HepG2 (cell line): ENCODE results near the gene PRKAR1B. TPM values are rescaled to one million over a fixed set of nuclear protein-coding genes. Genes with fewer than 3 reads are reported as not detected.

Source experiments
- ATAC-seq: fragments of 200-7000 bp; cut with Tn5 transposase; 3 replicates; pipeline ENCODE4 v1.9.1; 2020; ENCODE audit warnings: mild to moderate bottlenecking, moderate library complexity
- BruUV-seq: library from RNA; stranded (reverse); fragments of 400-500 nt; replicated peaks from 2 replicates; lab custom pipeline; 2021; lab: Mats Ljungman, UMichigan
- CTCF ChIA-PET: fragments of 300-600 bp; formaldehyde crosslinking; extraction: SDS; loops from one replicate; lab custom pipeline; 2021; ENCODE audit warnings: low total read pairs, inconsistent platforms, low intra/inter-chr PET ratio; lab: Yijun Ruan, JAX
- POLR2A ChIA-PET: fragments of 350-600 bp; sonication (Branson Sonifier 250); formaldehyde crosslinking; loops from one replicate; lab custom pipeline; 2020; ENCODE audit warnings: antibody characterized with exemption, inconsistent platforms; lab: Yijun Ruan, JAX
- DNase-seq: peaks from one replicate; pipeline ENCODE4 v3.0.0-alpha.2; 2015; ENCODE audit warnings: low spot score
- FAIRE-seq: peaks from 3 replicates; lab custom pipeline; 2011; peaks lifted over from hg19 to GRCh38; lab: Jason Lieb, UNC
- H2AFZ ChIP-seq: one replicate; pipeline ENCODE4 v1.6.1; 2011; ENCODE audit warnings: low read length, inconsistent platforms
- H3K27ac ChIP-seq: fragments of 300-600 bp; 3 replicates; pipeline ENCODE4 v1.8.0; 2011; ENCODE audit warnings: mixed run types, mild to moderate bottlenecking, mixed read lengths, low read length, inconsistent platforms; ENCODE audit not compliant: insufficient read depth; ENCODE audit errors: extremely low read length
- H3K27me3 ChIP-seq, 2 experiments: fragments of 200-600 bp in 1 of 2; 2 replicates in 1 of 2; 3 replicates in 1 of 2; pipeline versions ENCODE4 v1.6.0 to v1.8.0; 2011; ENCODE audit warnings: low read length in 2 of 2, mild to moderate bottlenecking in 2 of 2, moderate library complexity in 2 of 2, inconsistent platforms in 1 of 2; ENCODE audit not compliant: insufficient read depth in 2 of 2, control insufficient read depth in 1 of 2
- H3K36me3 ChIP-seq, 2 experiments: fragments of 200-600 bp in 1 of 2; replicated peaks in 1 of 2; 2 replicates in 1 of 2; 3 replicates in 1 of 2; pipeline versions ENCODE4 v1.5.1 to v1.8.0; 2011; ENCODE audit warnings: low read length in 2 of 2, inconsistent platforms in 1 of 2; ENCODE audit not compliant: insufficient read depth in 2 of 2, control insufficient read depth in 1 of 2
- H3K4me1 ChIP-seq: 2 replicates; pipeline ENCODE4 v1.5.1; 2012; ENCODE audit warnings: low read length, inconsistent platforms; ENCODE audit not compliant: insufficient read depth
- H3K4me2 ChIP-seq: 2 replicates; pipeline ENCODE4 v1.6.0; 2011; ENCODE audit warnings: low read depth, low read length, inconsistent platforms
- H3K4me3 ChIP-seq, 3 experiments: fragments of 200-600 bp in 1 of 3; sonication (generic), shearing (Covaris generic) in 1 of 3; replicated peaks in 1 of 3; 2 replicates each; pipeline ENCODE4 v1.5.1; 2011 to 2016; ENCODE audit warnings: low read length in 3 of 3, inconsistent platforms in 2 of 3, low read depth in 2 of 3, mild to moderate bottlenecking in 2 of 3, control low read depth in 1 of 3, mixed read lengths in 1 of 3; ENCODE audit not compliant: insufficient read depth in 1 of 3
- H3K79me2 ChIP-seq: one replicate; pipeline ENCODE4 v1.6.1; 2011; ENCODE audit warnings: low read length, inconsistent platforms; ENCODE audit not compliant: insufficient read depth
- H3K9ac ChIP-seq: 2 replicates; pipeline ENCODE4 v1.6.0; 2011; ENCODE audit warnings: mild to moderate bottlenecking, low read depth, low read length, inconsistent platforms; ENCODE audit not compliant: insufficient read depth
- H3K9me3 ChIP-seq: 2 replicates; pipeline ENCODE4 v1.5.1; 2012; ENCODE audit warnings: mild to moderate bottlenecking, low read length
- H4K20me1 ChIP-seq: 2 replicates; pipeline ENCODE4 v1.6.0; 2011; ENCODE audit warnings: inconsistent platforms, mild to moderate bottlenecking, low read length, moderate library complexity; ENCODE audit not compliant: insufficient read depth
- CENPX ChIP-seq: sonication (generic); formaldehyde crosslinking; IDR thresholded peaks from 2 replicates; pipeline ENCODE4 v1.9.0; 2021; ENCODE audit warnings: mild to moderate bottlenecking, missing genetic modification reagents, moderate library complexity
- FOSL1 ChIP-seq: sonication (generic); formaldehyde crosslinking; IDR thresholded peaks from 2 replicates; pipeline ENCODE4 v1.9.0; 2021; ENCODE audit warnings: missing genetic modification reagents, borderline replicate concordance
- JUNB ChIP-seq: sonication (generic); formaldehyde crosslinking; IDR thresholded peaks from 2 replicates; pipeline ENCODE4 v1.8.0; 2022; ENCODE audit warnings: missing genetic modification reagents, mild to moderate bottlenecking, borderline replicate concordance
- NFRKB ChIP-seq: fragments of 450-650 bp; IDR thresholded peaks from 2 replicates; pipeline ENCODE4 v1.6.1; 2017
- POLR2AphosphoS5 ChIP-seq: IDR thresholded peaks from 2 replicates; pipeline ENCODE4 v1.6.1; 2012; ENCODE audit warnings: low read depth, low read length
- SIX4 ChIP-seq: sonication (generic); formaldehyde crosslinking; IDR thresholded peaks from 2 replicates; pipeline ENCODE4 v1.4.0; 2020; ENCODE audit warnings: missing genetic modification reagents
- ZNF17 ChIP-seq: sonication (generic); formaldehyde crosslinking; IDR thresholded peaks from 2 replicates; pipeline ENCODE4 v1.5.0; 2020; ENCODE audit warnings: mild to moderate bottlenecking, missing genetic modification reagents
- ZNF296 ChIP-seq: sonication (generic); formaldehyde crosslinking; conservative IDR thresholded peaks from 2 replicates; pipeline ENCODE4 v1.5.0; 2020; ENCODE audit warnings: mild to moderate bottlenecking, missing genetic modification reagents
- WGBS: methylation state at CpG from one replicate; pipeline ENCODE4 v1.1.6; 2017; ENCODE audit warnings: low lambda C conversion rate; 5-methylcytosine and 5-hydroxymethylcytosine counted together
- in situ Hi-C: cut with HindIII; loops from 2 replicates; pipeline ENCODE4 v1.10.0; 2017; ENCODE audit warnings: low pct_unique_long_range_greater_than_20kb; ENCODE audit not compliant: extremely low pct_ligation_motif_present
- intact Hi-C: fragments of 100-400 bp; cut with micrococcal nuclease; formaldehyde crosslinking; loops from one replicate; pipeline ENCODE4 v1.10.0; 2022; ENCODE audit not compliant: unreplicated experiment
- polyA plus RNA-seq, 8 experiments: library from polyadenylated mRNA; depleted of rRNA in 3 of 8; stranded (reverse) in 7 of 8; unstranded in 1 of 8; fragments of >200 nt; fragmentation: Illumina TruSeq in 4 of 8; extraction: Trizol in 4 of 8; gene quantifications; 2 replicates each; pipeline versions ENCODE4 v1.2.1 to v1.2.3, GENCODE V29; 2011 to 2016; ENCODE audit warnings: low read depth in 4 of 8, missing spikeins in 1 of 8, mixed read lengths in 1 of 8; ENCODE audit not compliant: insufficient read depth in 1 of 8
- total RNA-seq, 5 experiments: library from RNA; depleted of rRNA; stranded (reverse); fragments of >200 nt; fragmentation: Illumina TruSeq; extraction: Trizol; gene quantifications; 2 replicates each; pipeline ENCODE4 v1.2.3, GENCODE V29; 2016; ENCODE audit warnings: low read depth in 1 of 5
- TF ChIP-seq, protein P1 (sequence below): sonication (generic); formaldehyde crosslinking; IDR thresholded peaks from 2 replicates; pipeline ENCODE4 v1.8.0; 2022; ENCODE audit warnings: mild to moderate bottlenecking, missing genetic modification reagents, moderate library complexity
- TF ChIP-seq, protein P2 (sequence below): sonication (generic); formaldehyde crosslinking; IDR thresholded peaks from 2 replicates; pipeline ENCODE4 v1.8.0; 2022; ENCODE audit warnings: missing genetic modification reagents, low read depth, mild to moderate bottlenecking, borderline replicate concordance

PRKAR1B gene
- total and polyA plus RNA-seq, 2 of the 13 experiments (the other 11 are each of a cell fraction or from before 2014, with no cell fraction given), result 7.9 to 28.2 TPM

DNA sequence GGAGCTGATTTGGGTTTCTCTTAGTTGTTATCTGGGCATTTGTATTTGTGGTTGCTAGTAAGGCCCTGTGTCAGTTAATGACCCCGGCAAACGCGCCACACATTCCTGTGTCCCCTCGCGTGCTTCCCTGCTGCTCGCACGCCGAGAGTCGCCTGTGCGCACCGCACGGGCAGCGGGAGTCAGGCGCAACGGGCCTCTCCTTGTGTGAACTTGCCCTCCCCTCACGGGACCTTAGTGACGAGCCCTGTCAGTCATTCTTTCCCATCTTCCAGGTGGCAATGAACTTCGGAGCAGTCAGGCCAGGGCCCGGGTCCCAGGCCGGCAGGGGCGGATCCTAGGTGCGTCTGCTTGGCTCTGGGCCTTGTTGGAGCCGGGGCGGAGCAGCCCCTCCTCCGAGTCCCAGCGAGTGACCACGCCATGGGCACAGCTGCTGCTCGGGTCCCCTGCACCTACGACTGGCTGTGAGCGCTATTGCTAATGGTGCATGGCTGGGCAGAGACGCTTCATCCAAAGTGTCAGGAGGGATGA, 12.4 kb upstream of the PRKAR1B start:
- no peaks in the 10 kb centered on the region for H3K4me1 ChIP-seq
- H2AFZ ChIP-seq, result no peak overlapping the region
- FAIRE-seq (no peak), ATAC-seq (no peak), DNase-seq (no peak)
- H3K27me3 ChIP-seq, result no peaks in the 10 kb centered on the region
- peaks cover 15 to 49% of the 10 kb centered on the region in 2 experiments; a peak in 4 of 5 replicates for H3K36me3 ChIP-seq
- H3K9me3 ChIP-seq, result peaks cover 8% of the 10 kb centered on the region
- no peaks in the 10 kb centered on the region for H4K20me1 ChIP-seq
- CTCF ChIA-PET, result no interaction called here
- H3K4me3 ChIP-seq, result no peak overlapping the region
- in situ Hi-C loops (no loop called here), intact Hi-C loops (no loop called here)
- no peak overlapping the region for H3K9ac ChIP-seq
- BruUV-seq, result no TSS peak
- TF ChIP-seq JUNB, result no peak
- peaks cover 33% of the 10 kb centered on the region for H3K79me2 ChIP-seq
- POLR2A ChIA-PET, result no interaction called here
- no peak overlapping the region for H3K27ac ChIP-seq
- WGBS, result 98% methylated on average over 17 of the region's 31 CpGs
- no peak overlapping the region for H3K4me2 ChIP-seq

DNA sequence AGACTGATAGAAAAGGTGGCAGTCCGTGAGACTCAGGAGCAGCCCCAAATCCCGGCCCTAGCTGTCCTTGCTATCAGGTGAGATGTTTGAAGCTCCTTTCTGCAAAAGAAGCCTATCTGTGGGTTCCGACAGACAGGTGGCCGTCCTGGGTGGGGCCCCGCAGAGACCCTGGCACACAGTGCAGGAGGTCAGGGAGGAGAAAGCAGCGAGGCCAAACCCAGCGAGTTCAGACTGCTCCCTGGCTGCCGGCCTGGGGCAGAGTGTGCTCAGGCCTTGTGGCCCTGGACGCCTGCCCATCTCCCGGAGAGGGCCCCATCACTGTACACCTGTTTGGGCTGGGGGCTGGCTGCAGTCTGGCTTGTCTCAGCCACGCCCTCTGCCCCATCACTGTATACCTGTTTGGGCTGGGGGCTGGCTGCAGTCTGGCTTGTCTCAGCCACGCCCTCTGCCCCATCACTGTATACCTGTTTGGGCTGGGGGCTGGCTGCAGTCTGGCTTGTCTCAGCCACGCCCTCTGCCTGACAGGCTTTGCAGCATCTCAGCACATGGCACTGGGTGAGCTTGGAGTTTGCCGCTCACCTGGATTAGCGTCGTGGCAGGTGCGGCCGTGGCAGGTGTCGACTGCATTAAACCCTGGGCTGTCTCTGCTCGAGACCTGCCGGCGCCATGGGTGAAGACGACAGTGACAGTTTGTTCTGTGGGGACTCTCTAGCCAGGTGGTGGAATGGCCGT, 11.8 kb upstream of the PRKAR1B start:
- TF ChIP-seq POLR2AphosphoS5 (no peak), CENPX (CRISPR knock-in tag) (no peak), SIX4 (CRISPR knock-in tag) (no peak), NFRKB (no peak), ZNF17 (CRISPR knock-in tag) (no peak), ZNF296 (CRISPR knock-in tag) (no peak), FOSL1 (no peak)
- TF ChIP-seq, protein P1, sequence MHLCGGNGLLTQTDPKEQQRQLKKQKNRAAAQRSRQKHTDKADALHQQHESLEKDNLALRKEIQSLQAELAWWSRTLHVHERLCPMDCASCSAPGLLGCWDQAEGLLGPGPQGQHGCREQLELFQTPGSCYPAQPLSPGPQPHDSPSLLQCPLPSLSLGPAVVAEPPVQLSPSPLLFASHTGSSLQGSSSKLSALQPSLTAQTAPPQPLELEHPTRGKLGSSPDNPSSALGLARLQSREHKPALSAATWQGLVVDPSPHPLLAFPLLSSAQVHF (CRISPR knock-in tag), result no peak
- TF ChIP-seq, protein P2, sequence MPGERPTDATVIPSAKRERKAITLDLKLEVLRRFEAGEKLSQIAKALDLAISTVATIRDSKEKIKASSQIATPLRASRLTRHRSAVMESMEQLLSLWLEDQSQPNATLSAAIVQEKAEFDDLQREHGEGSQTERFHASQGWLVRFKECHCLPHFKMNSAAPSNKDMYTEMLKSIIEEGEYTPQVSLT (CRISPR knock-in tag), result no peak
- TF ChIP-seq, all 625 proteins: peak for 0
- Histone ChIP-seq H3K36me3 (peaks cover 15 to 55% of the 10 kb centered on the region in 2 experiments; a peak in 4 of 5 replicates), H4K20me1 (no peaks in the 10 kb centered on the region), H3K27me3 (no peaks in the 10 kb centered on the region), H3K9ac (no peak overlapping the region), H3K4me2 (no peak overlapping the region), H2AFZ (no peak overlapping the region), H3K79me2 (peaks cover 39% of the 10 kb centered on the region), H3K4me1 (no peaks in the 10 kb centered on the region), H3K9me3 (peaks cover 14% of the 10 kb centered on the region), H3K27ac (no peak overlapping the region), H3K4me3 (no peak overlapping the region)
- CTCF ChIA-PET, result no interaction called here
- in situ Hi-C loops (no loop called here), intact Hi-C loops (no loop called here)
- no TSS peak for BruUV-seq
- DNase-seq (no peak), FAIRE-seq (no peak), ATAC-seq (no peak)
- 95% methylated on average over 16 of the region's 24 CpGs for WGBS
- POLR2A ChIA-PET, result no interaction called here
